Skin epidermis (tissue), 12 donors: Measurements from ENCODE around the gene PTGER1.

Experiments used
- H3K27ac ChIP-seq, 21 experiments: fragments of 200-600 bp; sonication (generic) in 11 of 21; one replicate each; pipeline ENCODE4 v1.5.0; 2020; ENCODE audit warnings: mild to moderate bottlenecking in 3 of 21, inconsistent platforms in 2 of 21, moderate library complexity in 2 of 21
- H3K4me3 ChIP-seq, 7 experiments: fragments of 200-600 bp; sonication (generic) in 2 of 7; one replicate each; pipeline ENCODE4 v1.5.0; 2020; ENCODE audit warnings: inconsistent platforms in 2 of 7, mild to moderate bottlenecking in 2 of 7, moderate library complexity in 1 of 7

The PTGER1 gene

GRCh38 chr19:14475251-14476073 is at the start of gene PTGER1:
Gene PTGER1 (minus strand): TSS chr19:14475354. CDS start chr19:14474320, 1,034 bp downstream.
- H3K4me3 ChIP-seq: no peak within 1 kb of the TSS
- H3K27ac ChIP-seq: peak within 1 kb of the TSS in 2 of 21 experiments; percentile 9 to 23

GRCh38 chr19:14520543-14520942 is 45.4 kb upstream of the PTGER1 start:
- Histone ChIP-seq H3K4me3 (no peak overlapping the region), H3K27ac (peak overlapping the region in 17 of 21 experiments; percentile 7 to 99 (median 91))

GRCh38 chr19:14519860-14520407 is 44.8 kb upstream of the PTGER1 start:
- peak overlapping the region in 19 of 21 experiments; percentile 7 to 99 (median 91) for H3K27ac ChIP-seq
- H3K4me3 ChIP-seq: no peak overlapping the region

GRCh38 chr19:14519245-14519859 is 44.2 kb upstream of the PTGER1 start:
- peak overlapping the region in 1 of 7 experiments; percentile 98 for H3K4me3 ChIP-seq

GRCh38 chr19:14517840-14518505 is 42.8 kb upstream of the PTGER1 start, which contains the start of gene DNAJB1:
Gene DNAJB1 (minus strand): TSS chr19:14518397. CDS start chr19:14518349, 48 bp downstream.
- Histone ChIP-seq H3K4me3 (peak within 1 kb of the TSS; percentile 57 to 99 (median 96)), H3K27ac (peak within 1 kb of the TSS; percentile 81 to 99 (median 97))

More at GRCh38 chr19:14519245-14519859, 44.2 kb upstream of the PTGER1 start:
- peak overlapping the region in 20 of 21 experiments; percentile 74 to 99 (median 91) for H3K27ac ChIP-seq

- peak overlapping the region; percentile 57 to 99 (median 96) for H3K4me3 ChIP-seq
- peak overlapping the region; percentile 81 to 99 (median 97) for H3K27ac ChIP-seq
Observed at GRCh38 chr19:14517446-14517839, 42.3 kb upstream of the PTGER1 start.

- Histone ChIP-seq H3K27ac (peak overlapping the region in 20 of 21 experiments; percentile 81 to 99 (median 97)), H3K4me3 (peak overlapping the region; percentile 57 to 99 (median 96))
Observed at GRCh38 chr19:14516746-14517438, 41.7 kb upstream of the PTGER1 start.

- peak overlapping the region in 12 of 21 experiments; percentile 26 to 99 (median 98) for H3K27ac ChIP-seq
- peak overlapping the region; percentile 57 to 99 (median 96) for H3K4me3 ChIP-seq
Observed at GRCh38 chr19:14516048-14516534, 40.9 kb upstream of the PTGER1 start.

GRCh38 chr19:14515501-14516047 is 40.4 kb upstream of the PTGER1 start:
- Histone ChIP-seq H3K4me3 (peak overlapping the region; percentile 57 to 99 (median 96)), H3K27ac (peak overlapping the region in 9 of 21 experiments; percentile 26 to 98 (median 95))

GRCh38 chr19:14514215-14514863 is 39.2 kb upstream of the PTGER1 start:
- H3K27ac ChIP-seq: peak overlapping the region in 1 of 21 experiments; percentile 32
- no peak overlapping the region for H3K4me3 ChIP-seq

GRCh38 chr19:14512406-14512961 is 37.3 kb upstream of the PTGER1 start:
- no peak overlapping the region for H3K27ac ChIP-seq
- no peak overlapping the region for H3K4me3 ChIP-seq

- no peak overlapping the region for H3K4me3 ChIP-seq
Observed at GRCh38 chr19:14511229-14511593, 36.1 kb upstream of the PTGER1 start.

GRCh38 chr19:14510311-14511228 is 35.4 kb upstream of the PTGER1 start:
- H3K27ac ChIP-seq: peak overlapping the region in 13 of 21 experiments; percentile 26 to 73 (median 50)
- no peak overlapping the region for H3K4me3 ChIP-seq

More at GRCh38 chr19:14511229-14511593, 36.1 kb upstream of the PTGER1 start:
- peak overlapping the region in 6 of 21 experiments; percentile 12 to 63 (median 38) for H3K27ac ChIP-seq

- Histone ChIP-seq H3K4me3 (no peak overlapping the region), H3K27ac (peak overlapping the region in 6 of 21 experiments; percentile 1 to 86 (median 48))
Observed at GRCh38 chr19:14507704-14508542, 32.8 kb upstream of the PTGER1 start.

- H3K4me3 ChIP-seq: no peak overlapping the region
- H3K27ac ChIP-seq: peak overlapping the region in 20 of 21 experiments; percentile 32 to 86 (median 76)
Observed at GRCh38 chr19:14505488-14506239, 30.5 kb upstream of the PTGER1 start.
